Measurements from ENCODE around the gene TRPC4AP. TPM values are rescaled to one million over a fixed set of nuclear protein-coding genes. Genes with fewer than 3 reads are reported as not detected.

Gene TRPC4AP
- total RNA-seq, 1 experiment from 2014 or later, result 79.0 TPM

DNA sequence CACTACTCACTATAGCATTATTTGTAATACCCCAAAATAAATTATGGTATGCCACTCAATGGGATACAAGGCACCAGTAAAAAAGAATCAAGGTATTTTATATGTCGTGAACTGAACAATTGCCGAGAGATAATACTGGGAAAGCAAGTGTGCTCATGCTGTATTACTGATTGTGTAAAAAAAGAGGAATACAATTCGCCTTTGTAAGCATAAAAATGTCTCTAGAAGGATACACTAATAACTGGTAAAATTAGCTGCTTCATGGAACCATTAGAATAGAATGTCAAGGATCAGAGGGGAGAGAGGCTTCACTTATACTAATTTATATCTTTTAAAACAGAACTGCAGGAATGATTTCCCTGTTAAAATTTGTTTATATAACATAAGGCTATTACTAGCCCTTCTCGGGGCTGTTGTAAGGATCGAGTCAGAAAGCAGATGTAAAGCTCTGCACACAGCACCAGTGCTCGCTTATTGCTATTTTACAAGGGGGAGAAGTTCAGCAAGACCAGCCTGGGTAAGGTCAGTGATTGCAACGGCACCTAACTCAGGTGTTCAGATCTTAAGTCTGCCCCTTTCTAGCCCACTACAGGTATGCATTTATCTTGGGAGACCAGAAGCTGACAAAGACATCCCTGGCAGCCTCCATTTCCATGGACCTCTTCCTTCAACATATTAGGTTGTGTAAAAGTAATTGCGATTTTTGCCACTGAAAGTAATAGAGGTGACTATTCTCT is 75.3 kb downstream of the TRPC4AP start:
- CTCF ChIA-PET, result interaction anchor here (0.6 kb wide), 1 partner anchor 9 kb away, joined by 3 read pairs; no protein-coding TSS in a partner anchor
- no peaks in the 10 kb centered on the region for H3K4me1 Mint-ChIP-seq (ENCODE audit: low read depth, unreplicated experiment)
- no peak for DNase-seq
- H3K36me3 Mint-ChIP-seq (ENCODE audit: insufficient read depth, unreplicated experiment), result peaks cover 49% of the 10 kb centered on the region
- no peak overlapping the region for H3K27ac Mint-ChIP-seq (ENCODE audit: unreplicated experiment)
- no peaks in the 10 kb centered on the region for H3K9me3 Mint-ChIP-seq (ENCODE audit: low read depth, unreplicated experiment)
- H3K27me3 Mint-ChIP-seq (ENCODE audit: unreplicated experiment), result no peaks in the 10 kb centered on the region
- intact Hi-C loops (cut with micrococcal nuclease; ENCODE audit: unreplicated experiment), result no loop called here
- BruUV-seq (replicated peaks), result no TSS peak
- no peak overlapping the region for H3K4me3 Mint-ChIP-seq (ENCODE audit: low read depth, unreplicated experiment)
- TF ChIP-seq, protein P1, sequence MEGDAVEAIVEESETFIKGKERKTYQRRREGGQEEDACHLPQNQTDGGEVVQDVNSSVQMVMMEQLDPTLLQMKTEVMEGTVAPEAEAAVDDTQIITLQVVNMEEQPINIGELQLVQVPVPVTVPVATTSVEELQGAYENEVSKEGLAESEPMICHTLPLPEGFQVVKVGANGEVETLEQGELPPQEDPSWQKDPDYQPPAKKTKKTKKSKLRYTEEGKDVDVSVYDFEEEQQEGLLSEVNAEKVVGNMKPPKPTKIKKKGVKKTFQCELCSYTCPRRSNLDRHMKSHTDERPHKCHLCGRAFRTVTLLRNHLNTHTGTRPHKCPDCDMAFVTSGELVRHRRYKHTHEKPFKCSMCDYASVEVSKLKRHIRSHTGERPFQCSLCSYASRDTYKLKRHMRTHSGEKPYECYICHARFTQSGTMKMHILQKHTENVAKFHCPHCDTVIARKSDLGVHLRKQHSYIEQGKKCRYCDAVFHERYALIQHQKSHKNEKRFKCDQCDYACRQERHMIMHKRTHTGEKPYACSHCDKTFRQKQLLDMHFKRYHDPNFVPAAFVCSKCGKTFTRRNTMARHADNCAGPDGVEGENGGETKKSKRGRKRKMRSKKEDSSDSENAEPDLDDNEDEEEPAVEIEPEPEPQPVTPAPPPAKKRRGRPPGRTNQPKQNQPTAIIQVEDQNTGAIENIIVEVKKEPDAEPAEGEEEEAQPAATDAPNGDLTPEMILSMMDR (IDR thresholded peaks at IDR 0.05; ENCODE audit: unreplicated experiment), result no peak

DNA sequence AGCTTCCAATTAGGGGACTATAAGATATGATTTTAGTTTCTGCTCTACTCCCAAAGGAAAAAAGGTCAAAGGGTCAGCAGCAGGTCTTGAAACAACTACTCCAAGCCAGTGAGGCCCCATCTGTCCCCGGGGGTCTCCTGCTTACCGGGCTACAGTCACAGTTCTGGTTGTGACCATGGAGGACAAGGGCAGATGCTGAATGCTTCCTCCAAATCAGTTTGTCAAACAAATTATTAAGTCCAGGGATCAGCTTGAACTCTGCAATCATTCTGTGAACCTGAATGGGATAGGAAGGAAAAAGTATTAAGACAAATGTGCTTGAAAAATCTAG is 76.8 kb downstream of the TRPC4AP start:
- TF ChIP-seq, protein P1 (IDR thresholded peaks at IDR 0.05; ENCODE audit: unreplicated experiment), result no peak
- Mint-ChIP-seq H3K4me3 (ENCODE audit: low read depth, unreplicated experiment) (no peak overlapping the region), H3K27ac (ENCODE audit: unreplicated experiment) (no peak overlapping the region), H3K4me1 (ENCODE audit: low read depth, unreplicated experiment) (no peaks in the 10 kb centered on the region), H3K27me3 (ENCODE audit: unreplicated experiment) (no peaks in the 10 kb centered on the region), H3K9me3 (ENCODE audit: low read depth, unreplicated experiment) (no peaks in the 10 kb centered on the region), H3K36me3 (ENCODE audit: insufficient read depth, unreplicated experiment) (peaks cover 50% of the 10 kb centered on the region)
- BruUV-seq (replicated peaks), result no TSS peak
- CTCF ChIA-PET, result no interaction called here
- DNase-seq, result no peak
- intact Hi-C loops (cut with micrococcal nuclease; ENCODE audit: unreplicated experiment), result no loop called here

DNA sequence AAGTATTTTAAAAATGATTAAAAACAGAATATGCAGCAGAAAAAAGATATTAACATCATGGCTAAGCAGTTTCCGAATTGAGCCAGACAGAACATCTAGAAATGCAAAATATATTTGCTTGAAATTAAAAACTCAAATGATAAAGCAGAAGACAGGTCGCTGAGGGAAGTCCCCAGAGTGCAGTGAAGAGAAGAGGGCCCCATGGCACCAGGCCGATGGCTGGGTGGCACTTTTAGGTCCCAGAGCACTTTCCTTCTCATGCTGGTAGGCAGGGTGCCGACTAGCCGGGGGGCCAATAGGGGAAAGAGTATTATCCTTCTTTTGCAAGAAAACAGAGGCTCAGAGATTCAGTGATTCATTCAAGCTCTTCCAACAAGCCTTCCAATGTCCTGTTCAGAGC is 78.1 kb downstream of the TRPC4AP start:
- no peak for DNase-seq
- Mint-ChIP-seq H3K36me3 (ENCODE audit: insufficient read depth, unreplicated experiment) (peaks cover 42% of the 10 kb centered on the region), H3K27ac (ENCODE audit: unreplicated experiment) (no peak overlapping the region), H3K4me3 (ENCODE audit: low read depth, unreplicated experiment) (no peak overlapping the region), H3K9me3 (ENCODE audit: low read depth, unreplicated experiment) (no peaks in the 10 kb centered on the region), H3K4me1 (ENCODE audit: low read depth, unreplicated experiment) (no peaks in the 10 kb centered on the region), H3K27me3 (ENCODE audit: unreplicated experiment) (no peaks in the 10 kb centered on the region)
- TF ChIP-seq, protein P1 (IDR thresholded peaks at IDR 0.05; ENCODE audit: unreplicated experiment), result no peak
- BruUV-seq (replicated peaks), result no TSS peak
- intact Hi-C loops (cut with micrococcal nuclease; ENCODE audit: unreplicated experiment), result no loop called here
- CTCF ChIA-PET, result interaction anchor here (0.6 to 0.7 kb wide), 2 partner anchors 20 to 1739 kb away, joined by 4 read pairs; no protein-coding TSS in a partner anchor

DNA sequence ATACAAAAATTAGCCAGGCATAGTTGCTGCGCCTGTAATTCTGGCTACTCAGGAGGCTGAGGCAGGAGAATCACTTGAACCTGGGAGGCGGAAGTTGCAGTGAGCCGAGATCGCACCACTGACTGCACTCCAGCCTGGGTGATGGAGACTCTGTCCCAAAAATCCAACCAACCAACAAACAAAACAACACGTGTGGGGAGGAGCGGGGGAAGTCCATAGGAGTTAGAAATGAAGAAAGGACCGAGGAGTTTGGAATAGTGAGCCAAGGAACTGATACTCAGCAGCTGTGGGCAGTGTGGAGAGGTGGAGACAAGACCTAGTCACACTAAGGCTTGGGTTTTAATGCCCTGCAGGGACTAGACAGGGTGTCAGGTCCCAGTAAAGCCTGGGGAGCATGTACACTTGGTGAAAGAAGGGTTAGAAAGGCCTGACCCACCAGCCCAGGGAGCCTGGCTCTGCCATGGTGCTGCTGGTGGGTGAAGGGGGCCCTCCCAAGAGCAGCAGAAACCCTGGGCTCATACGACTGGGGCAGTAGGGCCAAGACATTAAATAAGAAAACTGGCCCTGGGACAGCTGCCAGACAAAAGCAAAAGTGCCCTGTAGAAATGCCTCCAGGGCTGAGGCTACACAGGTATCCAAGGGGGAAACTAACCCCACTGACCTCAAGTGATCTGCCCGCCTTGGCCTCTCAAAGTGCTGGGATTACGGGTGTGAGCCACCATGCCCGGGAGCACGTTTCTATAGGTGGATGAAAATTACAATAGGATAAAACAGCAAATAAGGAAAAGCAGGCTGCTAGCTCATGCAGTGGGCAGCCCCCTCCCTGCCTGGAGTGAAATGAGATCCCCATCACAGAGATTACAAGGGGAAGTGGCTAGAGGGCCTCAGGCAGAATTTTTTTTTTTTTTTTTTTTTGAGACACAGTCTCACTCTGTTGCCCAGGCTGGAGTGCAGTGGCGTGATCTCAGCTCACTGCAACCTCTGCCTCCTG is 78.9 kb downstream of the TRPC4AP start:
- H3K27me3 Mint-ChIP-seq (ENCODE audit: unreplicated experiment), result no peaks in the 10 kb centered on the region
- BruUV-seq (replicated peaks), result no TSS peak

More for the DNA sequence above, 78.9 kb downstream of the TRPC4AP start:
- CTCF ChIA-PET, result interaction anchor here (0.6 kb wide), 1 partner anchor 1740 kb away, joined by 4 read pairs; no protein-coding TSS in a partner anchor
- H3K4me3 Mint-ChIP-seq (ENCODE audit: low read depth, unreplicated experiment), result no peak overlapping the region
- TF ChIP-seq, protein P1 (IDR thresholded peaks at IDR 0.05; ENCODE audit: unreplicated experiment), result no peak
- H3K4me1 Mint-ChIP-seq (ENCODE audit: low read depth, unreplicated experiment), result no peaks in the 10 kb centered on the region
- no peak overlapping the region for H3K27ac Mint-ChIP-seq (ENCODE audit: unreplicated experiment)
- no peak for DNase-seq
- peaks cover 50% of the 10 kb centered on the region for H3K36me3 Mint-ChIP-seq (ENCODE audit: insufficient read depth, unreplicated experiment)
- H3K9me3 Mint-ChIP-seq (ENCODE audit: low read depth, unreplicated experiment), result no peaks in the 10 kb centered on the region
- intact Hi-C loops (cut with micrococcal nuclease; ENCODE audit: unreplicated experiment), result no loop called here
